ENCODE measurements around the gene LY6G6D. TPM values are rescaled to one million over a fixed set of nuclear protein-coding genes. Genes with fewer than 3 reads are reported as not detected.

The LY6G6D gene
- total and polyA plus RNA-seq, 4 donors, result not detected

DNA sequence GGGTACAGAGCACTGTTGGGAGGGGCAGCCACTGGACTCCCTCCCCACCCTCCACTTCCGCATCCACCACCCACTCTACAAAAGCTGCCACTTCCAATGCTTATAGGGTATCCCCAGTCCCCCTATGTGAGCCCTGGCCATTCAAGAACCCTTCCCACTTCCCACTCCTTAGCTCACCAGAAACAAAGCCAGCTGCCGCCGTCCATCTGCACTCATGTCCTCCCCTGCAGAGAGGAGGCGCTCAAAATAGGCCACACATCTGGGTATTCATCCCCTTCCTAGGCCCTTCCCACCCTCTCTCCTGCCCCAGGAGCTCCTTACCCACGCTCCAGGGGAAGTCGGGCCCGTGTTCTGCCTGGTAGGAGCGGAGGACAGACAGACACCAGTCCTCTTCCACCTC is 27.8 kb upstream of the LY6G6D start (continued):
- TF ChIP-seq TAF1 (conservative IDR thresholded peaks at IDR 0.05), result no peak
- no peak for TF ChIP-seq CTCF (IDR thresholded peaks at IDR 0.05; ENCODE audit: low read depth, low read length, missing input control)
- no peak for TF ChIP-seq FOXA1 (IDR thresholded peaks at IDR 0.05)
- no peak for TF ChIP-seq SP1 (IDR thresholded peaks at IDR 0.05)

DNA sequence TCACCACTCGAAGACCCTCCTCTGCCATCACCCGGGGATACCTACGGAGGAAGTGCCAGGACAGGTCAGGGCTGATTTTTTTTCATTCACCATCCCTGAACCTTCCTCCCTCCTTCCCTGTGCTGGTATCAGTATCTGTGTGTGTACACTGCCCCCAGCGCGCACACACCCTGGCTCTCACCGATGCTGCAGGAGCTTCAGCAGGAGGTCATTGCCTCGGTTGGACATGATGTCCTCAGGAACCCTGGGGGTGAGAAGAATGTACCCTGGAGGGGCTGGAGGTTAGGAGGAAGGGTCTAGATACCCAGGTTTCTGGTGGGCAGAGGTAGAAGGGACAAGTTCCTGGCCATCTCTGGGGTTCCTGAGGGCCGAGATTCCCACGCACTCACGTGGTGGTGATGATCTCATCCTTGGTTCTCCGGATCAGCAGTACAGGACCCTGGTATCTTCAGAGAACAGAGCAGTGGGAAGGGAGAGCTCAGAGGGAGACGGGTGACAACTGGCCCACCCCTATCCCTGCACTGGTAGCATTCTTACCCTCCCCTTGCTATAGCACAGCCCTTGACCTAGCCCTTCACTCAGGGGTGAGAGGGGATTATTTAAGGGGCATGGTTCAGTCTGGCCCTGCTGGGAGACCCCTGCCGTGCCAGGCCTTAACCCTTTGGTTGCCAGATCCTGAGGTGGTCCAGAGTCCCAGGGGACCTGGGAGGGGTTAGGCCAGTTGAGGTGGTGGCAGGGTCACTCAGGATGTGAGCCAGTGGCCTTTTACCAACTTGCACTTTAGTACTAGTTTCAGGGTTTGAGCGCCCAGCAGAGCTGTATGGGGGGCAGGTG is 27.1 kb upstream of the LY6G6D start:
- H3K9me3 ChIP-seq (ENCODE audit: control insufficient read depth in 4 of 4, low read length in 3 of 4), result no peaks in the 10 kb centered on the region
- no peak overlapping the region for H3K9ac ChIP-seq (ENCODE audit: low read depth in 1 of 2, low read length in 2 of 2)
- peaks cover 0 to 3% (median 1%) of the 10 kb centered on the region in 4 donors for H3K4me1 ChIP-seq (ENCODE audit: control insufficient read depth in 4 of 4, insufficient read depth in 4 of 4, low read length in 3 of 4)
- no peak for DNase-seq (ENCODE audit: low spot score)
- no peaks in the 10 kb centered on the region for H3K27me3 ChIP-seq (ENCODE audit: control insufficient read depth in 4 of 4, insufficient read depth in 4 of 4, low read length in 3 of 4)
- TF ChIP-seq EGR1 (IDR thresholded peaks at IDR 0.05; ENCODE audit: low read depth in 2 of 2) (no peak), CTCF (IDR thresholded peaks at IDR 0.05; ENCODE audit: low read depth, low read length, missing input control) (no peak), YY1 (IDR thresholded peaks at IDR 0.05) (no peak), RXRA (IDR thresholded peaks at IDR 0.05) (no peak), TAF1 (conservative IDR thresholded peaks at IDR 0.05) (no peak), NR2F2 (IDR thresholded peaks at IDR 0.05) (no peak), RAD21 (IDR thresholded peaks at IDR 0.05) (no peak), GABPA (IDR thresholded peaks at IDR 0.05 in 1 of 2, conservative IDR thresholded peaks at IDR 0.05 in 1 of 2) (no peak), ZBTB33 (IDR thresholded peaks at IDR 0.05) (no peak), ATF3 (IDR thresholded peaks at IDR 0.05) (no peak)
- peaks cover 4 to 71% (median 59%) of the 10 kb centered on the region in 4 donors for H3K36me3 ChIP-seq (ENCODE audit: control insufficient read depth in 4 of 4, insufficient read depth in 3 of 4, low read depth in 1 of 4, low read length in 3 of 4)
- H3K27ac ChIP-seq (ENCODE audit: low read depth in 1 of 2, low read length in 2 of 2), result no peak overlapping the region
- 91% methylated on average over 14 of the region's 14 CpGs for WGBS
- no peak overlapping the region for H3K4me3 ChIP-seq (ENCODE audit: low read depth in 1 of 3, low read length in 3 of 3)
